Ovary (tissue), 1 donor: Measurements from ENCODE around the gene PSMD12.

Experiments used
- EP300 ChIP-seq: sonication (generic); formaldehyde crosslinking; IDR thresholded peaks from one replicate; pipeline ENCODE4 v1.6.1; 2017; ENCODE audit warnings: antibody characterized with exemption
- POLR2A ChIP-seq: fragments of 450-650 bp; IDR thresholded peaks from one replicate; pipeline ENCODE4 v1.6.1; 2017; ENCODE audit warnings: antibody characterized with exemption, mild to moderate bottlenecking, moderate library complexity

DNA sequence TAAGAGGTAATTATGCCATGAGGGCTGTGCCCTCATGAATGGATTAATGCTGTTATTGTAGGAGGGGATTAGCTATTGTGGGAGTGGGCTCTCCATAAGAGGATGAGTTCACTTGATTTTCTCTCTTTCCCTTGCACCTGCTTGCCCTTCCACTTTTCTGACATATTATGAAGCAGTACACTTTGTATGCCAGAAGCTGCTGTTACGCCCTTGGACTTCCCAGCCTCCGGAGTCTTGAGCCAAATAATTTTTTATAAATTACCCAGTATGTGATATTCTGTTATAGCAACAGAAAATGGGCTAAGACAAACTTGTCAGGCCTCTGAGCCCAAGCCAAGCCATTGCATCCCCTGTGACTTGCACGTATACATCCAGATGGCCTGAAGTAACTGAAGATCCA lies 38.4 kb downstream of the PSMD12 start:
- TF ChIP-seq EP300 (no peak), POLR2A (no peak)
